Measurements from ENCODE around the gene NCKAP5. TPM values are rescaled to one million over a fixed set of nuclear protein-coding genes. Genes with fewer than 3 reads are reported as not detected.

The NCKAP5 gene
- polyA plus RNA-seq, 1 experiment, result 2.1 TPM

GRCh38 chr2:132638313-132639040 lies 929.8 kb downstream of the NCKAP5 start:
- no peaks in the 10 kb centered on the region for H3K36me3 ChIP-seq (ENCODE audit: control insufficient read depth, insufficient read depth, low read length)
- ChIA-PET CTCF (interaction anchor here (0.9 kb wide), 1 partner anchor 13 kb away, joined by 3 read pairs; no protein-coding TSS in a partner anchor), POLR2A (no interaction called here)
- DNase-seq (ENCODE audit: low read depth), result no peak
- TF ChIP-seq CTCF (IDR thresholded peaks at IDR 0.05; ENCODE audit: insufficient read depth, low read depth, low read length), result no peak
- H3K4me3 ChIP-seq (ENCODE audit: low read depth, low read length), result no peak overlapping the region
- no peaks in the 10 kb centered on the region; the same call in 1 of the 2 replicates for H3K27me3 ChIP-seq (ENCODE audit: control insufficient read depth, insufficient read depth, low read length)

- no peaks in the 10 kb centered on the region for H3K27me3 ChIP-seq (ENCODE audit: control insufficient read depth, insufficient read depth, low read length)
- no peak for TF ChIP-seq CTCF (IDR thresholded peaks at IDR 0.05; ENCODE audit: insufficient read depth, low read depth, low read length)
- no peak overlapping the region for H3K4me3 ChIP-seq (ENCODE audit: low read depth, low read length)
- CTCF ChIA-PET, result interaction anchor here (1.4 kb wide), 1 partner anchor 15 kb away, joined by 6 read pairs; no protein-coding TSS in a partner anchor
- no peaks in the 10 kb centered on the region for H3K36me3 ChIP-seq (ENCODE audit: control insufficient read depth, insufficient read depth, low read length)
- POLR2A ChIA-PET, result no interaction called here
- no peak for DNase-seq (ENCODE audit: low read depth)
These were observed 931.9 kb downstream of the NCKAP5 start for GRCh38 chr2:132636346-132636745.

- ChIA-PET POLR2A (no interaction called here), CTCF (no interaction called here)
These were observed 934.6 kb downstream of the NCKAP5 start for GRCh38 chr2:132633635-132634034.

GRCh38 chr2:132632000-132632649 lies 936.1 kb downstream of the NCKAP5 start:
- Histone ChIP-seq H3K4me3 (ENCODE audit: low read depth, low read length) (no peak overlapping the region), H3K36me3 (ENCODE audit: control insufficient read depth, insufficient read depth, low read length) (no peaks in the 10 kb centered on the region), H3K27me3 (ENCODE audit: control insufficient read depth, insufficient read depth, low read length) (no peaks in the 10 kb centered on the region)
- POLR2A ChIA-PET, result no interaction called here
- CTCF ChIA-PET, result no interaction called here
- DNase-seq (ENCODE audit: low read depth), result no peak
- TF ChIP-seq CTCF (IDR thresholded peaks at IDR 0.05; ENCODE audit: insufficient read depth, low read depth, low read length), result no peak

More at GRCh38 chr2:132633635-132634034, 934.6 kb downstream of the NCKAP5 start:
- DNase-seq (ENCODE audit: low read depth), result no peak
- H3K27me3 ChIP-seq (ENCODE audit: control insufficient read depth, insufficient read depth, low read length), result no peaks in the 10 kb centered on the region
- no peak overlapping the region for H3K4me3 ChIP-seq (ENCODE audit: low read depth, low read length)
- TF ChIP-seq CTCF (IDR thresholded peaks at IDR 0.05; ENCODE audit: insufficient read depth, low read depth, low read length), result no peak
- no peaks in the 10 kb centered on the region for H3K36me3 ChIP-seq (ENCODE audit: control insufficient read depth, insufficient read depth, low read length)

GRCh38 chr2:132627536-132627935 lies 940.7 kb downstream of the NCKAP5 start:
- H3K4me3 ChIP-seq (ENCODE audit: low read depth, low read length), result no peak overlapping the region
- DNase-seq (ENCODE audit: low read depth), result no peak
- TF ChIP-seq CTCF (IDR thresholded peaks at IDR 0.05; ENCODE audit: insufficient read depth, low read depth, low read length), result no peak
- no peaks in the 10 kb centered on the region for H3K36me3 ChIP-seq (ENCODE audit: control insufficient read depth, insufficient read depth, low read length)
- no peaks in the 10 kb centered on the region for H3K27me3 ChIP-seq (ENCODE audit: control insufficient read depth, insufficient read depth, low read length)
- CTCF ChIA-PET, result no interaction called here
- POLR2A ChIA-PET, result no interaction called here
